Measurements from ENCODE around the gene SYT6.
"Not testable (repeated sequence)": the region's sequence is repeated elsewhere in the genome, so short reads cannot be mapped to it uniquely, and the experiment has no call there.

SYT6 gene

DNA sequence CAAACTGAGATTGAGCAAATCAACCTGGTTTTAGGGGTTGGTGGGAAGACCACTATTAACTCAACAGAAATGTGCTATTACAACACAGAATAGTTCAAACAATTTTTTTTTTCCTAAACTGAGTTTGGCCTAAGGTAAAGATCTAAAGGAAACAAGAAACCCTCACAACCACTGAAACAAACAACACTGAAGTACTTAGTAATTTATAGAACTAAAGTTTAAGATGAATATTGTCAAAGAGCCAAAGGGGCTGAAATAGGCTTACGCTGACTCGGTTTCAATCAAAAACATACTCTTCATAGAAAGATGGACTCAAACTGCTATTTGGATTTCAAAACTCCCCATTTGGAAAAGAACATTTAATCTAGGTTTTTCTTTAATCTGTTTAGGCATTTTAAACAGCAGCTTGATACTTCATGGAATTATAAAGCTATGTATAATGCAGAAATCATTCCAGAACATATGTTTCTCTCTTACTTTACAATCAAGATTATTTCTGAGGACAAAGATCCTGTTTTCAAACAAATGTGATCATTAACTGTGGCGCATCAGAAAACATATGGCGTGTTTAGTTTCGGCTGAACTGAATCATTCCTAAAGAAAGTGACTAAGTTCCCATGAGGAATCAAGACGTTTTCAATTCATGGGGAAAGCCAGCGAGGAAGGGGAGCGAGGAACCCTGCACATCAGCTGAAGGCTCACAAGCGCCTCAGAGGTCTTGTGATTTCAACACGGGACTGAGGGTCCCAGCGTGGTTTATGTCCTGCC, 62.7 kb downstream of the SYT6 start:
- DNase-seq, result no peak

DNA sequence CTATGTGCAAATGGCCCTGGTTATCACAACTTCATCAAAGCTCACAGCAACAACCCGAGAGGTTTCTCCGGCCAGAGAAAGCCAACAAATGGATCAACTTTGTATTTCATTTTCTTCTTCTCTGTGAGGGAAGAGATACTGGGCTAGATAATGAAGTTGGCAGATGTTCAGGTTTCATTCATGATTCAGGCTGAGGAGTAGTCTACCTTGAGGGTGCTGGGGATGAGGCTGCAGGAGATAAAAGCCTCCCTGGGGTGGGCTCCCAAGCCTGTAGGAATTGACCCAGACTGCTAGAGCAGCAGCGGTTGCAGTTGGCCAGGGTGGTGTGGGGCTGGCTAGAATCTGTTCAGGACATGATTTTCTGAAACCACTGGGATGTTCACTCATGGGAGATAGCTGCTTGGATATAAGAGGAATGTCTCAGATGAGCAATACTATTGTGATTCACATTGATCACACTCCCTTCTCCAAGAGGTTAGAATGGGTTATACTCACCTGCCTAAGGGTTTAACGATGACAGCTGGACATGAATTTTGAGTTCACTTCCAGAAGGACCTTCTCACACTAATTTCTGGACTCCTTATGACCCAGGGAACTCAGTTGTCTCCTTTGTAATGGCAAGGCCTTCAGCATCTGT, 64.0 kb downstream of the SYT6 start:
- no peak for DNase-seq

DNA sequence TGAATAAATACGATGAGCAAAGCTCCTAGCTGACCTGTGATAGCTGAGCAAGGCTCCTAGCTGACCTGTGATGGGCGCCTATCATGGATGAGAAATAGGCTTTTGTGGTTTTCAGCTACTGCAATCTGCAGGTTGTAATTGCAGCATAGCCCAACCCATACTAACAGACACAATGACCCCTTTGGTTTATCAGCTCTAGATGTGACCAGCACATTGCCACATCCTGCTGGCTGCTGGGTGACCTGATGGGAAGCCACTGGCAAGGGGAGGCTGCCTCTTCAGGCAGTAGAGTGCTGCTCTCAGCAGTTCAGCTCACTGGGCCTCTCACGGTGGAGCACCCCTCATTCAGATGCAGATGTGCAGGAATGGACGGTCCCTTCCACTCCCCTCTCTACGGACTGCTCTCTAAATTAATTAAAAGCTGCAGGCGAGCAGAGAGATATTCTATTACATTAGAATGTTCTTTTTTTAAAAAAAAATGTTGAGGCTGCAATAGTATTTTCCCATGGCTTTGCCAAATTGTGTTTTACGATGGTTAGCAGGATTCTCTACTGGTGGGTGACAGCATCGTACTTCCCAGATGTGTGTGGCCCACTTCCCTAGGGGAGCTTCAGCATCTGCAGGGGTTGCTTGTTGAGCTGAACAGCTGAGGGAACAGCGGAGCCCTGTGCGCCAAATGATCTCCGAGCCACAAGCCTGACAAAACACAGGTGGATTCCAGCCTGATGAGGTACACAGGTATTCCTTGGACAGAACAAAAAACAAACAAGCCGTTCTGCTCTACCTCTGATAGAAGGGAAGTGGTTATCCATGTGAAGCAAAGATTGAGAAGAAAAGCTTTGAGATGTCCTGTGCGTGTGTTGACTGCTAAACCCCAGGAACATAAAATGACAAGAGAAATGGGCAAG, 65.0 kb downstream of the SYT6 start:
- no peak for DNase-seq

DNA sequence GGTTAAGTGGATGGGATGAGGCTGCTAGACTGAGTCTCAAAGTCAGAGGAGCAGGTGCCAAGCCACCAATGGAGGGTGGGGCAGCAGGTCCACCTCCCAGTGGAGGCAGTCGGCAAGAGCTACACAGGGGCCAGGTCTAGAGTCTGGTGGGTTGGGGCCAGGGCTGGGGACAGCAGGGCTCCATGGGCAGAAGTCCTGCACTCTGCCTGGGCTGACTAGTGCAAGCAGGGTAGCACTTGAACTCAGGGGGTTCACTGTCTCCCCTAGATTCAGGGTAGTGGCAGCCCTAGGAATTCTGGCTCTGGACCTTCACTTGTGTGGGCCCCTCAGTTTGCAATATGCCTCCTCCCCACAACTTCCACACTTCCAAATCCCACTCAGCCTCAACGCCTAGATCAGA, 66.2 kb downstream of the SYT6 start:
- DNase-seq, result no peak

GRCh38 chr1:114086601-114087368, 66.9 kb downstream of the SYT6 start:
- DNase-seq, result no peak

- no peak for DNase-seq
Measured at GRCh38 chr1:114082867-114083585, 70.6 kb downstream of the SYT6 start.

- no peak for DNase-seq
Measured at GRCh38 chr1:114082304-114082630, 71.4 kb downstream of the SYT6 start.

DNA sequence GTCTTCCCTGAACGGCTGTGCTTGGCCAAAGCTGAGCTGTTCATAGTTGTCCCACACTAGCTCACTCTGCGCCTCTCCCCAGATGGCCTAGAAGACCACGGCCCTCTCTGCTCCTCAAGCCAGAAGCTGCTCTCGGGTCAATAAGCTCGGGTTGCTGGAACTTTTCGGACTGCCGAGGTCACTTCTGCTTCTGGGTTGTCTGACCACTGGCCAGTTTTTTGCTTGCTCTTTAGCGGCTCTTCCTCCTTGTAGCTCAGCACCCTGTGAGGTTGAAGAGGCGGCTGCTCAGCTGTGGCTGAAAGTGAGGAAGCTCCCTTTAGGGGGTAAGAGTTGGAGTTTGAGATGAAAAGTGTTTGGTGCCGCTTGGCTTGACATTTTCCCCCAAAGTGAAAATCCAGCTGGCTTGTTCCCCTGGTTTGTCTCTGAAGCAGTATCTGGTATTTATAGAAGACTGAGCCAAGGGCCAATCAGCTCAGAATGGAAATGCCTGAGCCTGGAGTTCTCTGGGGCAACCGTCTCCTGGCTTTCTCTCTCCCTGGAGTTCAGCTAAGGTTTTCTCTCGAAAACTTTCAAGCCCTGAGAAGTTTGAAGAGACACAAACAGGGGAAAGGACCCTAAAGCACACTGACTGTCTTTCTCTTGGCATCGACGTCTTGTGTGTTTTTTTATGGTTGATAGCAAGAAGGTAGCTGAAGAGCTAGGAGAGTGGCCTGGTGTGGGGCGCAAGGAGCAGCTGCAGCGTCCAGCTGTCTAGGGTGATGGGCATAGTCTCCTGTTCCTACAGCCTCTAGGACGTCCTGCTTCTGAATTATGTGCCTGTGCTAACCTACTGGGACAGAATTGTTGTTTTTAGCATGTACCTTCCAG, 72.0 kb downstream of the SYT6 start:
- DNase-seq, result no peak

DNA sequence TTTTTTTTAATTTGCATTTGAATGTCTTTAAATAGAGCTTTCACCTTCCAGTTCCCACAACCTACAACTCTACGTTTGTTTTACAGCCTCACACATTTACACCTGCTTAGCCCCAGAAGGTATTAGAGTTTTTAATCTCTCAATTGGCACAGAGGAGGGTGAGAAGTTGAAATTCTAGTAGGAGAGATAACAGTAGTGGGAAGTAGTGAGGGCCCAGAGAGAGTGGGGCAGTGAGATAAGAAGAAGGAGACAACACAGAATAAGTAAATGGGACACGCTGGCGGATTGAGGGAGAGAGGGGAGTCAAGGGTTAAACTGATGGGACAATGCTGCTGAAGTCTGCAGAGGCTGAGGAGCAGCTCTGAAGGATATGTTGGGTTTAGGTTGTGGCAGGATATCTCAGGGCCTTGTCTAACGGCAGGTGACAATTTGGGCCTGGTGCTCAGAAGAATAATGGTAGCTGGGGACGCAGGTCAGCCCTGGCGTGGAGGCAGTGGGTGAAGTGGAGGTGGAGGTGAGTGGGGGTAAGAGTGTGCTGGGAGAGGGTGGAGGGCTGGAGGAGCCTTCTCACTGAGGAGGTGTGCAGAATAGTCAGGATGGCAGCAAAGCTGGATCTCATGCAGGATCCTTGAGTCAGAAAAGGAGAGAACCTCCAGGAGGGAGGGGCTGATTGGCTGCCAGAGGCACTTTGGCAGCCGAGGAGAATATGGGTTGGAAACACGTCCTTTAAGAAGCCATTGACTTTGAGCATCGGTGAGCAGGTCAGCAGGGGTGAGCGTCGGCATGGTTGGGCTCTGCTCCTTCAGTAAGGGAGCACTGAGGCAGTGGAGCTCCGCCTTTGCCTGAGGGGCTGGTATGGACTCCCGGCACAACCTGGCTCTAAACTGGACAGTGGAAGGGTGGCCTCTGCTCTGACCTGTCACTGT, 72.9 kb downstream of the SYT6 start:
- no peak for DNase-seq

- no peak for DNase-seq
Measured at GRCh38 chr1:114079596-114080190, 74.0 kb downstream of the SYT6 start.

DNA sequence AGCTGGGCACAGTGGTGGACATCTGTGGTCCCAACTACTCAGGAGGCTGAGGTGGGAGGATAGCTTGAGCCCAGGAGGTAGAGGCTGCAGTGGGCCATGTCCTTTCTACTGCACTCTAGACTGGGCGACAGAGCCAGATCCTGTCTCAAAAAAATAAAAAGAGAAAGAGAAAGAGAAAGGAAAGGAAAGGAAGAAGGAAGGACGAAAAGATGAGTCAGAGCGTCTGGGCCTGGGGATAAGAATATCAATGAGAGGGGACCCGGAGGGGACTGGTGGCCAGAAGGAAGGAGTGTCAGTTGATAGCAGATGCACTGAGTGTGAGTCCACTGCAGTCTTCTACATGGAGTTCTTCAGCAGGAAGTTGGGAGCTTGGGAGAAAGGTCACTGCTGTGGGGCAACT, 75.6 kb downstream of the SYT6 start:
- DNase-seq, result no peak

GRCh38 chr1:114077188-114077587, 76.5 kb downstream of the SYT6 start:
- DNase-seq, result no peak

DNA sequence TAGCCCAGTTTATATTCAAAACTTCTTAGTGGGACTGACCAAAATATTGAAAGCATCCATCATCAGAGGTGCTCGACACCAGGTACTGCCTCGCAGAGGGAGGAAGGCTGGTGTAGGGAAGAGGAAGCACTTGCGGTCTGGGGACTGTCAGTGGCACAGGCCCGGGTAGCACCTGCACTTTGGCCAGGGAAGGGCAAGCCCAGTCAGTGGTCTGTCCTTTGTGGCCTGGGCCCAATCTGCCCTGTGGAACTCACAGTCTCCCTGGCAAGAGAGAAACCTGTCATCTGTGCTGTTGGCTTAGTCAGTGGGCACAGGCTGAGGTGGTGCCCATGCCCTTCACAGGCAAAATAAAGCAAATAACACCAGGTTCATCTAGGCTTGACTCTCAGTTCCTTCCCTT, 77.4 kb downstream of the SYT6 start:
- DNase-seq, result no peak

GRCh38 chr1:114075546-114076242, 78.0 kb downstream of the SYT6 start:
- DNase-seq, result no peak

GRCh38 chr1:114075105-114075504, 78.6 kb downstream of the SYT6 start:
- DNase-seq, result no peak

DNA sequence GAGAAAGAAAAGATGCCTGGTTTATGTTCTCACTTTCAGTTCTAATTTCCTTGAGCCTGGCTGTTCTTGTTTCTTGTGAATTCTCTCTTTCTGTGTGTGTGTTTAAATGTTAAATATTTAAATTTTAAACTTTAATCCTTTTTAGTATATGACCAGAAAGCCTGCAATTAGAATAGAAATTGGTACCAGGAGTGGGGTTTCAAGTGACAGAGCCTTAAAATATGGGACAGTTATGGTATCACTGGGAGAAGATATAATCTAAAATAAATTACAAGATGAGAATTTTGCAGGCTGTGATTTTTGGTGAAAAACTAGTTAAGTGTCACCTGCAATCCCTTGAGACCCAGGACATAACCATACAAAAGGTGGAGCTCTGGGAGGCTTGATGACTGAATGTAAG, 81.4 kb downstream of the SYT6 start:
- DNase-seq, result no peak

- DNase-seq, result not testable (repeated sequence)
Measured at GRCh38 chr1:114069762-114070161, 83.9 kb downstream of the SYT6 start.

- DNase-seq, result not testable (repeated sequence)
Measured at GRCh38 chr1:114068684-114069083, 85.0 kb downstream of the SYT6 start.

DNA sequence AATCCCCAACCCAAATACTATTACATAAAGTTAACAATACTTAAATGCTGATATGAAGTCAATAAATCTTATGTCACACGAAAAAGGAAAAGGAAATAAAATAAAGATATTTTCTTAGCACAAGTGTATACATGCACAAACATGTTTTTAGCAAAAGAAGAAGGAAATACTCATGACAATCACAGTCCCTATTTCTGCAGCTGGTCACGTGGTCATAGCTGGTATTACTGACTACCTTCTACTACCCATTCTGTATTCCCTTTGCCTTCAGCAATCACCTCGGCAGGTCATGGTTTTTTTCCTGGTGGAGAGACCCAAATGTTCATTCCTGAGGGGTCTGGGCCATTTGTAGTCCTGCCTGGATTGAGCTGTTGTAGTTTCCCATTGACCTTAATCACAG, 88.0 kb downstream of the SYT6 start:
- DNase-seq, result not testable (repeated sequence)

Measured in CD4-positive, alpha-beta T cell treated with Interleukin-6 for 4 hours (primary cell).